Breast epithelium (tissue), 4 donors: ENCODE measurements around the gene GTPBP8. TPM values are rescaled to one million over a fixed set of nuclear protein-coding genes. Genes with fewer than 3 reads are reported as not detected.

Experiments
- DNase-seq, 2 donors: peaks; one replicate each; pipeline ENCODE4 v3.0.0-alpha.2; 2019; ENCODE audit warnings: low spot score in 2 of 2
- H3K27ac ChIP-seq, 2 donors: fragments of 200-600 bp; sonication (generic) in 1 of 2; one replicate each; pipeline ENCODE4 v1.5.1; 2016 to 2019; ENCODE audit warnings: mild to moderate bottlenecking in 1 of 2
- H3K27me3 ChIP-seq, 2 donors: fragments of 200-600 bp; sonication (generic) in 1 of 2; one replicate each; pipeline versions ENCODE4 v1.5.1 to v1.6.0; 2017 to 2019; ENCODE audit warnings: control low read depth in 1 of 2, mild to moderate bottlenecking in 1 of 2
- H3K36me3 ChIP-seq: fragments of 200-600 bp; one replicate; pipeline ENCODE4 v1.5.1; 2019
- H3K4me1 ChIP-seq, 2 donors: fragments of 200-600 bp; sonication (generic); one replicate each; pipeline ENCODE4 v1.5.1; 2016 to 2019; ENCODE audit warnings: control low read depth in 1 of 2
- H3K4me3 ChIP-seq, 3 donors: fragments of 200-600 bp; sonication (generic); 1 replicate in 2 of 3; 2 replicates in 1 of 3; pipeline ENCODE4 v1.5.1; 2016 to 2019; ENCODE audit warnings: mild to moderate bottlenecking in 3 of 3, moderate library complexity in 2 of 3
- H3K9me3 ChIP-seq, 2 donors: fragments of 200-600 bp; sonication (generic) in 1 of 2; one replicate each; pipeline ENCODE4 v1.5.1; 2016 to 2019; ENCODE audit warnings: control low read depth in 1 of 2
- CTCF ChIP-seq, 3 donors: fragments of 450-650 bp; IDR thresholded peaks; one replicate each; pipeline ENCODE4 v1.5.1; 2016 to 2017; ENCODE audit warnings: antibody characterized with exemption in 3 of 3, mild to moderate bottlenecking in 3 of 3, moderate library complexity in 3 of 3
- POLR2A ChIP-seq: fragments of 450-650 bp; IDR thresholded peaks from one replicate; pipeline ENCODE4 v1.6.1; 2016; ENCODE audit warnings: antibody characterized with exemption, mild to moderate bottlenecking, moderate library complexity
- POLR2AphosphoS5 ChIP-seq, 3 donors: sonication (generic); formaldehyde crosslinking; IDR thresholded peaks; one replicate each; pipeline ENCODE4 v1.6.1; 2017; ENCODE audit warnings: antibody characterized with exemption in 3 of 3
- intact Hi-C: fragments of 100-400 bp; cut with DNase I; formaldehyde crosslinking; loops from one replicate; pipeline ENCODE4 v1.15.1; 2023; ENCODE audit warnings: low total_unique reads
- total RNA-seq, 3 donors: library from RNA; depleted of rRNA; stranded (reverse); fragments of >200 nt; gene quantifications; one replicate each; pipeline ENCODE4 v1.1.0, GENCODE V29; 2016

GTPBP8 gene
- total RNA-seq, 3 donors from 2014 or later: 23.4 to 32.8 (median 24.2) TPM

GRCh38 chr3:112976953-112977352 is 13.8 kb upstream of the GTPBP8 start:
- H3K4me1 ChIP-seq: no peaks in the 10 kb centered on the region
- H3K27ac ChIP-seq: no peak overlapping the region
- intact Hi-C loops: no loop called here
- no peak for DNase-seq
- no peaks in the 10 kb centered on the region for H3K36me3 ChIP-seq
- H3K9me3 ChIP-seq: no peaks in the 10 kb centered on the region
- H3K27me3 ChIP-seq: no peaks in the 10 kb centered on the region
- no peak overlapping the region for H3K4me3 ChIP-seq
- TF ChIP-seq CTCF (IDR thresholded peaks at IDR 0.05): no peak
- no peak for TF ChIP-seq POLR2AphosphoS5 (IDR thresholded peaks at IDR 0.05)
- TF ChIP-seq POLR2A: no peak

GRCh38 chr3:112979244-112979832 is 11.4 kb upstream of the GTPBP8 start:
- Histone ChIP-seq H3K27ac (no peak overlapping the region), H3K4me1 (no peaks in the 10 kb centered on the region), H3K9me3 (no peaks in the 10 kb centered on the region), H3K4me3 (no peak overlapping the region), H3K27me3 (no peaks in the 10 kb centered on the region), H3K36me3 (no peaks in the 10 kb centered on the region)
- DNase-seq: no peak
- intact Hi-C loops: no loop called here
- TF ChIP-seq POLR2AphosphoS5 (IDR thresholded peaks at IDR 0.05): no peak
- peak; percentile 13 to 69 (median 43) for TF ChIP-seq CTCF (IDR thresholded peaks at IDR 0.05)

- Histone ChIP-seq H3K27me3 (no peaks in the 10 kb centered on the region), H3K27ac (no peak overlapping the region), H3K4me3 (no peak overlapping the region), H3K36me3 (no peaks in the 10 kb centered on the region), H3K9me3 (no peaks in the 10 kb centered on the region), H3K4me1 (no peaks in the 10 kb centered on the region)
- no peak for DNase-seq
- no peak for TF ChIP-seq POLR2AphosphoS5 (IDR thresholded peaks at IDR 0.05)
- intact Hi-C loops: no loop called here
These were observed 10.7 kb upstream of the GTPBP8 start for GRCh38 chr3:112980080-112980479.

GRCh38 chr3:112982710-112983109 is 8.1 kb upstream of the GTPBP8 start:
- intact Hi-C loops: no loop called here
- TF ChIP-seq POLR2A: no peak
- TF ChIP-seq POLR2AphosphoS5 (IDR thresholded peaks at IDR 0.05): no peak
- no peak for TF ChIP-seq CTCF (IDR thresholded peaks at IDR 0.05)
- H3K4me1 ChIP-seq: no peaks in the 10 kb centered on the region
- DNase-seq: no peak
- H3K27ac ChIP-seq: no peak overlapping the region
- no peaks in the 10 kb centered on the region for H3K27me3 ChIP-seq
- no peaks in the 10 kb centered on the region for H3K9me3 ChIP-seq
- H3K36me3 ChIP-seq: no peaks in the 10 kb centered on the region
- no peak overlapping the region for H3K4me3 ChIP-seq

GRCh38 chr3:112984485-112984884 is 6.3 kb upstream of the GTPBP8 start:
- TF ChIP-seq POLR2A: no peak
- no peak for TF ChIP-seq POLR2AphosphoS5 (IDR thresholded peaks at IDR 0.05)
- TF ChIP-seq CTCF (IDR thresholded peaks at IDR 0.05): no peak
- H3K4me3 ChIP-seq: no peak overlapping the region
- no peaks in the 10 kb centered on the region for H3K36me3 ChIP-seq
- DNase-seq: no peak
- no peak overlapping the region for H3K27ac ChIP-seq
- H3K27me3 ChIP-seq: no peaks in the 10 kb centered on the region
- no peaks in the 10 kb centered on the region for H3K9me3 ChIP-seq
- no peaks in the 10 kb centered on the region for H3K4me1 ChIP-seq
- intact Hi-C loops: no loop called here
